ENCODE data around the gene PWP1. TPM values are rescaled to one million over a fixed set of nuclear protein-coding genes. Genes with fewer than 3 reads are reported as not detected.

The PWP1 gene
- polyA plus RNA-seq, 1 donor (not counting 4 experiments of a cell fraction or from before 2014, with no cell fraction given) = 137 TPM

GRCh38 chr12:107684029-107684795 is 1.4 kb upstream of the PWP1 start:
- peak overlapping the region; percentile 70 for H2AFZ ChIP-seq (ENCODE audit: control insufficient read depth, low read length)
- H3K9me1 ChIP-seq (ENCODE audit: control insufficient read depth, extremely low read depth, insufficient read depth, low read length) = no peaks in the 10 kb centered on the region
- peak overlapping the region in 1 of 3 experiments; percentile 82 for H3K4me3 ChIP-seq (ENCODE audit: control insufficient read depth in 2 of 3, extremely low read depth in 1 of 3, insufficient read depth in 2 of 3, low read depth in 1 of 3, low read length in 3 of 3)
- no peaks in the 10 kb centered on the region for H4K20me1 ChIP-seq (ENCODE audit: control insufficient read depth, extremely low read depth, insufficient read depth, low read length)
- TF ChIP-seq EZH2 (IDR thresholded peaks at IDR 0.05; ENCODE audit: low read length) (no peak), CTCF (optimal IDR thresholded peaks at IDR 0.05 in 1 of 3, IDR thresholded peaks at IDR 0.05 in 1 of 3, conservative IDR thresholded peaks at IDR 0.05 in 1 of 3; ENCODE audit: extremely low read depth in 1 of 3, insufficient read depth in 2 of 3, low read length in 3 of 3) (no peak)
- peaks cover 3 to 7% of the 10 kb centered on the region in 2 experiments for H3K36me3 ChIP-seq (ENCODE audit: control insufficient read depth in 2 of 2, extremely low read depth in 1 of 2, insufficient read depth in 2 of 2, low read length in 2 of 2)
- H3K9me3 ChIP-seq (ENCODE audit: control insufficient read depth, low read depth, low read length) = no peaks in the 10 kb centered on the region
- DNase-seq (ENCODE audit: low read depth, low spot score) = no peak
- peaks cover 13% of the 10 kb centered on the region for H3K4me1 ChIP-seq (ENCODE audit: control insufficient read depth, extremely low read depth, insufficient read depth, low read length)
- H3K27ac ChIP-seq (ENCODE audit: control insufficient read depth, insufficient read depth, low read length) = no peak overlapping the region
- H3K79me2 ChIP-seq (ENCODE audit: control insufficient read depth, insufficient read depth, low read length) = peaks cover 34% of the 10 kb centered on the region
- H3K27me3 ChIP-seq (ENCODE audit: control insufficient read depth, extremely low read depth, insufficient read depth, low read length) = no peaks in the 10 kb centered on the region
- dilution Hi-C loops (cut with MboI; ENCODE audit: extremely low pct_ligation_motif_present, low sequenced_read_pairs) = no loop called here
- H3K4me2 ChIP-seq (ENCODE audit: control insufficient read depth, extremely low read depth, insufficient read depth, low read depth, low read length) = peak overlapping the region; percentile 96
- peak overlapping the region; percentile 96 for H3K9ac ChIP-seq (ENCODE audit: control insufficient read depth, extremely low read depth, insufficient read depth, low read length)
- no peak for FAIRE-seq

- Histone ChIP-seq H3K9me3 (ENCODE audit: control insufficient read depth, low read depth, low read length) (no peaks in the 10 kb centered on the region), H3K4me2 (ENCODE audit: control insufficient read depth, extremely low read depth, insufficient read depth, low read depth, low read length) (peak overlapping the region; percentile 96), H3K9me1 (ENCODE audit: control insufficient read depth, extremely low read depth, insufficient read depth, low read length) (no peaks in the 10 kb centered on the region), H3K27me3 (ENCODE audit: control insufficient read depth, extremely low read depth, insufficient read depth, low read length) (no peaks in the 10 kb centered on the region), H3K9ac (ENCODE audit: control insufficient read depth, extremely low read depth, insufficient read depth, low read length) (peak overlapping the region; percentile 96), H3K4me1 (ENCODE audit: control insufficient read depth, extremely low read depth, insufficient read depth, low read length) (peaks cover 13% of the 10 kb centered on the region), H3K27ac (ENCODE audit: control insufficient read depth, insufficient read depth, low read length) (peak overlapping the region; percentile 88), H3K4me3 (ENCODE audit: control insufficient read depth in 2 of 3, extremely low read depth in 1 of 3, insufficient read depth in 2 of 3, low read depth in 1 of 3, low read length in 3 of 3) (peak overlapping the region; percentile 82 to 98 (median 93)), H3K79me2 (ENCODE audit: control insufficient read depth, insufficient read depth, low read length) (peaks cover 35% of the 10 kb centered on the region), H4K20me1 (ENCODE audit: control insufficient read depth, extremely low read depth, insufficient read depth, low read length) (no peaks in the 10 kb centered on the region), H3K36me3 (ENCODE audit: control insufficient read depth in 2 of 2, extremely low read depth in 1 of 2, insufficient read depth in 2 of 2, low read length in 2 of 2) (peaks cover 6 to 7% of the 10 kb centered on the region in 2 experiments), H2AFZ (ENCODE audit: control insufficient read depth, low read length) (peak overlapping the region; percentile 70)
- DNase-seq (ENCODE audit: low read depth, low spot score) (no peak), FAIRE-seq (no peak)
- TF ChIP-seq CTCF (optimal IDR thresholded peaks at IDR 0.05 in 1 of 3, IDR thresholded peaks at IDR 0.05 in 1 of 3, conservative IDR thresholded peaks at IDR 0.05 in 1 of 3; ENCODE audit: extremely low read depth in 1 of 3, insufficient read depth in 2 of 3, low read length in 3 of 3) (no peak), EZH2 (IDR thresholded peaks at IDR 0.05; ENCODE audit: low read length) (no peak)
- dilution Hi-C loops (cut with MboI; ENCODE audit: extremely low pct_ligation_motif_present, low sequenced_read_pairs) = no loop called here
These were observed 624 bp upstream of the PWP1 start for GRCh38 chr12:107684990-107685359.

Measured in keratinocyte (primary cell).